ENCODE measurements around the gene SIGLEC12.

The SIGLEC12 gene

DNA sequence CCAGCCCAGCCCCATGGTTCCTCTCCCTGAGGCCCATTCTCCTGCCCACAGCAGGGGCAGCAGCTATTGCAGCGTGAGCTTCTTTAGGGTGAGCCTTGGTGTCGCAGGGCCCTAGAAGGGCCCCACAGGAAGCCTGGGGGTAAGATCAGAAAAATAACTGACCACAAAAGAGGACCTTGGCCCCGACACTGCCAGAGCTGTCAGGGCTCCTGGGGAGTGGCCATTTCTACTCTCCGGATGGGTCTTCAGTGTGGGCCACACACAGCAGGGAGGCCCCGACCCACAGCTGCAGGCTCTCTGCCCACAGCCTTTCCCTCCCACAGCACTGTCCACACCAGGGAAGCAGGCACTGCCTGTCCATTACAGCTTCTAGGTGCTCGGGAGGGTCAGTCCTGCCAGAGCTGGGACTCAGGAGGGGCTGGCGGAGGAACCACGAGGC is 39.9 kb downstream of the SIGLEC12 start:
- H3K4me1 ChIP-seq (ENCODE audit: insufficient read depth, low read length), result no peaks in the 10 kb centered on the region
- ATAC-seq (ENCODE audit: insufficient read depth, low read depth) (no peak), DNase-seq (no peak)
- no peaks in the 10 kb centered on the region for H3K36me3 ChIP-seq (ENCODE audit: insufficient read depth, low read length)
- no peak overlapping the region for H3K9ac ChIP-seq (ENCODE audit: low read depth, low read length)
- H3K4me3 ChIP-seq (ENCODE audit: low read depth in 1 of 2, low read length in 2 of 2), result no peak overlapping the region
- H3K4me2 ChIP-seq (ENCODE audit: insufficient read depth, low read length), result no peak overlapping the region
- H4K20me1 ChIP-seq (ENCODE audit: insufficient read depth, low read length), result no peaks in the 10 kb centered on the region
- no peak overlapping the region for H3K27ac ChIP-seq (ENCODE audit: low read length)
- H2AFZ ChIP-seq (ENCODE audit: low read depth, low read length), result no peak overlapping the region
- H3K27me3 ChIP-seq (ENCODE audit: insufficient read depth, low read length, poor library complexity), result no peaks in the 10 kb centered on the region
- no peak for TF ChIP-seq EZH2 (IDR thresholded peaks at IDR 0.05; ENCODE audit: borderline replicate concordance, low read depth, low read length, severe bottlenecking)
- TF ChIP-seq, protein P1, sequence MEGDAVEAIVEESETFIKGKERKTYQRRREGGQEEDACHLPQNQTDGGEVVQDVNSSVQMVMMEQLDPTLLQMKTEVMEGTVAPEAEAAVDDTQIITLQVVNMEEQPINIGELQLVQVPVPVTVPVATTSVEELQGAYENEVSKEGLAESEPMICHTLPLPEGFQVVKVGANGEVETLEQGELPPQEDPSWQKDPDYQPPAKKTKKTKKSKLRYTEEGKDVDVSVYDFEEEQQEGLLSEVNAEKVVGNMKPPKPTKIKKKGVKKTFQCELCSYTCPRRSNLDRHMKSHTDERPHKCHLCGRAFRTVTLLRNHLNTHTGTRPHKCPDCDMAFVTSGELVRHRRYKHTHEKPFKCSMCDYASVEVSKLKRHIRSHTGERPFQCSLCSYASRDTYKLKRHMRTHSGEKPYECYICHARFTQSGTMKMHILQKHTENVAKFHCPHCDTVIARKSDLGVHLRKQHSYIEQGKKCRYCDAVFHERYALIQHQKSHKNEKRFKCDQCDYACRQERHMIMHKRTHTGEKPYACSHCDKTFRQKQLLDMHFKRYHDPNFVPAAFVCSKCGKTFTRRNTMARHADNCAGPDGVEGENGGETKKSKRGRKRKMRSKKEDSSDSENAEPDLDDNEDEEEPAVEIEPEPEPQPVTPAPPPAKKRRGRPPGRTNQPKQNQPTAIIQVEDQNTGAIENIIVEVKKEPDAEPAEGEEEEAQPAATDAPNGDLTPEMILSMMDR (IDR thresholded peaks at IDR 0.05; ENCODE audit: borderline replicate concordance, extremely low read depth, low read length, poor library complexity, severe bottlenecking), result no peak
- no peaks in the 10 kb centered on the region for H3K9me3 ChIP-seq (ENCODE audit: insufficient read depth, low read length, severe bottlenecking)
- no peaks in the 10 kb centered on the region for H3K79me2 ChIP-seq (ENCODE audit: insufficient read depth, low read length)

- H3K4me1 ChIP-seq (ENCODE audit: insufficient read depth, low read length), result no peaks in the 10 kb centered on the region
- DNase-seq, result no peak
- no peaks in the 10 kb centered on the region for H3K9me3 ChIP-seq (ENCODE audit: insufficient read depth, low read length, severe bottlenecking)
- ATAC-seq (ENCODE audit: insufficient read depth, low read depth), result no peak
- no peak for TF ChIP-seq EZH2 (IDR thresholded peaks at IDR 0.05; ENCODE audit: borderline replicate concordance, low read depth, low read length, severe bottlenecking)
- TF ChIP-seq, protein P1 (IDR thresholded peaks at IDR 0.05; ENCODE audit: borderline replicate concordance, extremely low read depth, low read length, poor library complexity, severe bottlenecking), result no peak
- no peaks in the 10 kb centered on the region for H3K27me3 ChIP-seq (ENCODE audit: insufficient read depth, low read length, poor library complexity)
- H3K9ac ChIP-seq (ENCODE audit: low read depth, low read length), result no peak overlapping the region
- peak overlapping the region; percentile 31; the same call in 1 of the 2 replicates for H3K4me2 ChIP-seq (ENCODE audit: insufficient read depth, low read length)
- H3K79me2 ChIP-seq (ENCODE audit: insufficient read depth, low read length), result no peaks in the 10 kb centered on the region
- H3K36me3 ChIP-seq (ENCODE audit: insufficient read depth, low read length), result no peaks in the 10 kb centered on the region
- no peak overlapping the region for H3K4me3 ChIP-seq (ENCODE audit: low read depth in 1 of 2, low read length in 2 of 2)
- H2AFZ ChIP-seq (ENCODE audit: low read depth, low read length), result no peak overlapping the region; the same call in 1 of the 2 replicates
- no peaks in the 10 kb centered on the region for H4K20me1 ChIP-seq (ENCODE audit: insufficient read depth, low read length)
- H3K27ac ChIP-seq (ENCODE audit: low read length), result no peak overlapping the region
Measured at GRCh38 chr19:51460164-51460992, 41.2 kb downstream of the SIGLEC12 start.

DNA sequence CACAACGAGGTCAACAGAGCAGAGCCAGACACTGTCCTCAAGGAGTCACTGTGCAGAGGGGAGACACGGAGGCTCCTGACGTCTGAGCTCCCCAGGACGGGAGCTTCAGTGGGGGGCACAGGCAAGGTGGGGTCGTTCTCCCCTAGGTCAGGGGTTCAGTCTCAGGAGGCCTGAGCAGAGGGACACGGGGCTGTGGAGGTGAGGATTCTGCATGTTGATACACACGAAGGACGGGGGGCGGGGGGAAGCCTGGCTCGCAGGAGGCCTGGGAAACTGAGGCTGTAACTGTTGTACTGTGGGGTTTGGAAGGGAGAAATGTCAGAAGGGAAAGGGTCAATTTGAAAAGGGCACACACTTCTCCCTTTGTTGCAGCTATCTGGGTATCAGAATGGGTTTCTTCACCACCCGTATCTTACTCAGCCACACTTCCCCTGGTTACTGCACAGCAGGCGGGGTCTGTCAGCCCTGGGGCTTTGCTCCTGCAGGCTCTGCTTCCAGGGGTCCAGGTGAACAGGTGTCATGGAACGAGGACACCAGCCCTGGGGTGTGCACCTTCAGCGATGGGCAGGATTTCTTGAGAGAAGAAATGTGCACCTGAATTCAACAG is 42.6 kb downstream of the SIGLEC12 start:
- DNase-seq (no peak), ATAC-seq (ENCODE audit: insufficient read depth, low read depth) (no peak)
- no peaks in the 10 kb centered on the region for H3K79me2 ChIP-seq (ENCODE audit: insufficient read depth, low read length)
- no peaks in the 10 kb centered on the region for H4K20me1 ChIP-seq (ENCODE audit: insufficient read depth, low read length)
- no peaks in the 10 kb centered on the region for H3K4me1 ChIP-seq (ENCODE audit: insufficient read depth, low read length)
- H3K27ac ChIP-seq (ENCODE audit: low read length), result no peak overlapping the region
- no peaks in the 10 kb centered on the region for H3K27me3 ChIP-seq (ENCODE audit: insufficient read depth, low read length, poor library complexity)
- no peaks in the 10 kb centered on the region for H3K9me3 ChIP-seq (ENCODE audit: insufficient read depth, low read length, severe bottlenecking)
- no peak overlapping the region for H3K9ac ChIP-seq (ENCODE audit: low read depth, low read length)
- no peak overlapping the region for H2AFZ ChIP-seq (ENCODE audit: low read depth, low read length)
- no peak overlapping the region for H3K4me3 ChIP-seq (ENCODE audit: low read depth in 1 of 2, low read length in 2 of 2)
- H3K4me2 ChIP-seq (ENCODE audit: insufficient read depth, low read length), result no peak overlapping the region
- no peak for TF ChIP-seq EZH2 (IDR thresholded peaks at IDR 0.05; ENCODE audit: borderline replicate concordance, low read depth, low read length, severe bottlenecking)
- TF ChIP-seq, protein P1 (IDR thresholded peaks at IDR 0.05; ENCODE audit: borderline replicate concordance, extremely low read depth, low read length, poor library complexity, severe bottlenecking), result no peak
- H3K36me3 ChIP-seq (ENCODE audit: insufficient read depth, low read length), result no peaks in the 10 kb centered on the region
